GM12892 (cell line): ENCODE measurements around the gene LMO3.

Source experiments
- DNase-seq: peaks from one replicate; pipeline ENCODE4 v3.0.0; 2011; ENCODE audit not compliant: insufficient read length
- FAIRE-seq: peaks from 2 replicates; lab custom pipeline; 2011; peaks lifted over from hg19 to GRCh38; lab: Jason Lieb, UNC
- POLR2A ChIP-seq: IDR thresholded peaks from 2 replicates; pipeline ENCODE4 v1.6.1; 2011; ENCODE audit warnings: low read depth, low read length, control low read depth
- POLR2AphosphoS5 ChIP-seq: IDR thresholded peaks from 2 replicates; pipeline ENCODE4 v1.6.1; 2011; ENCODE audit warnings: low read depth, low read length, control low read depth
- TAF1 ChIP-seq: IDR thresholded peaks from 2 replicates; pipeline ENCODE4 v1.6.1; 2011; ENCODE audit warnings: low read depth, mild to moderate bottlenecking, control low read depth, low read length, borderline replicate concordance

Gene LMO3

GRCh38 chr12:16515666-16516065 lies 90.3 kb downstream of the LMO3 start:
- no peak for DNase-seq
- FAIRE-seq = no peak
- TF ChIP-seq TAF1 (no peak), POLR2AphosphoS5 (no peak), POLR2A (no peak)

GRCh38 chr12:16513231-16513630 lies 92.7 kb downstream of the LMO3 start:
- FAIRE-seq (no peak), DNase-seq (no peak)
- TF ChIP-seq TAF1 (no peak), POLR2AphosphoS5 (no peak), POLR2A (no peak)

GRCh38 chr12:16509411-16509810 lies 96.6 kb downstream of the LMO3 start:
- FAIRE-seq (no peak), DNase-seq (no peak)
- TF ChIP-seq POLR2A (no peak), TAF1 (no peak), POLR2AphosphoS5 (no peak)

- DNase-seq (no peak), FAIRE-seq (no peak)
- TF ChIP-seq TAF1 (no peak), POLR2A (no peak), POLR2AphosphoS5 (no peak)
Measured at GRCh38 chr12:16506394-16506793, 99.6 kb downstream of the LMO3 start.

GRCh38 chr12:16504200-16504599 lies 101.8 kb downstream of the LMO3 start:
- DNase-seq (no peak), FAIRE-seq (no peak)
- TF ChIP-seq POLR2AphosphoS5 (no peak), TAF1 (no peak), POLR2A (no peak)

GRCh38 chr12:16499611-16500010 lies 106.4 kb downstream of the LMO3 start:
- DNase-seq (no peak), FAIRE-seq (no peak)
- TF ChIP-seq POLR2A = no peak
- TF ChIP-seq POLR2AphosphoS5 = no peak
- TF ChIP-seq TAF1 = no peak
